Ammon's horn (tissue), 1 donor: ENCODE measurements around the gene AKAP13.
A peak's percentile ranks its signal among the peaks of the same experiment; 100 is the strongest.
"Not testable (repeated sequence)": the region's sequence is repeated elsewhere in the genome, so short reads cannot be mapped to it uniquely, and the experiment has no call there.

Source experiments
- DNase-seq: peaks from one replicate; pipeline ENCODE4 v3.0.0-alpha.2; 2016; ENCODE audit warnings: low spot score

Gene AKAP13, protein sequence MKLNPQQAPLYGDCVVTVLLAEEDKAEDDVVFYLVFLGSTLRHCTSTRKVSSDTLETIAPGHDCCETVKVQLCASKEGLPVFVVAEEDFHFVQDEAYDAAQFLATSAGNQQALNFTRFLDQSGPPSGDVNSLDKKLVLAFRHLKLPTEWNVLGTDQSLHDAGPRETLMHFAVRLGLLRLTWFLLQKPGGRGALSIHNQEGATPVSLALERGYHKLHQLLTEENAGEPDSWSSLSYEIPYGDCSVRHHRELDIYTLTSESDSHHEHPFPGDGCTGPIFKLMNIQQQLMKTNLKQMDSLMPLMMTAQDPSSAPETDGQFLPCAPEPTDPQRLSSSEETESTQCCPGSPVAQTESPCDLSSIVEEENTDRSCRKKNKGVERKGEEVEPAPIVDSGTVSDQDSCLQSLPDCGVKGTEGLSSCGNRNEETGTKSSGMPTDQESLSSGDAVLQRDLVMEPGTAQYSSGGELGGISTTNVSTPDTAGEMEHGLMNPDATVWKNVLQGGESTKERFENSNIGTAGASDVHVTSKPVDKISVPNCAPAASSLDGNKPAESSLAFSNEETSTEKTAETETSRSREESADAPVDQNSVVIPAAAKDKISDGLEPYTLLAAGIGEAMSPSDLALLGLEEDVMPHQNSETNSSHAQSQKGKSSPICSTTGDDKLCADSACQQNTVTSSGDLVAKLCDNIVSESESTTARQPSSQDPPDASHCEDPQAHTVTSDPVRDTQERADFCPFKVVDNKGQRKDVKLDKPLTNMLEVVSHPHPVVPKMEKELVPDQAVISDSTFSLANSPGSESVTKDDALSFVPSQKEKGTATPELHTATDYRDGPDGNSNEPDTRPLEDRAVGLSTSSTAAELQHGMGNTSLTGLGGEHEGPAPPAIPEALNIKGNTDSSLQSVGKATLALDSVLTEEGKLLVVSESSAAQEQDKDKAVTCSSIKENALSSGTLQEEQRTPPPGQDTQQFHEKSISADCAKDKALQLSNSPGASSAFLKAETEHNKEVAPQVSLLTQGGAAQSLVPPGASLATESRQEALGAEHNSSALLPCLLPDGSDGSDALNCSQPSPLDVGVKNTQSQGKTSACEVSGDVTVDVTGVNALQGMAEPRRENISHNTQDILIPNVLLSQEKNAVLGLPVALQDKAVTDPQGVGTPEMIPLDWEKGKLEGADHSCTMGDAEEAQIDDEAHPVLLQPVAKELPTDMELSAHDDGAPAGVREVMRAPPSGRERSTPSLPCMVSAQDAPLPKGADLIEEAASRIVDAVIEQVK (N-terminal part only)

GRCh38 chr15:85380217-85380811, at the start of gene AKAP13:
Gene AKAP13, plus strand, starts transcription at chr15:85380603. Its CDS starts 105,118 bp downstream, at chr15:85485721.
- peak; percentile 96 for DNase-seq

- DNase-seq, result peak; percentile 63
Measured at GRCh38 chr15:85330901-85331588, 49.4 kb upstream of the AKAP13 start.

GRCh38 chr15:85331655-85332285, 48.6 kb upstream of the AKAP13 start:
- no peak for DNase-seq

DNA sequence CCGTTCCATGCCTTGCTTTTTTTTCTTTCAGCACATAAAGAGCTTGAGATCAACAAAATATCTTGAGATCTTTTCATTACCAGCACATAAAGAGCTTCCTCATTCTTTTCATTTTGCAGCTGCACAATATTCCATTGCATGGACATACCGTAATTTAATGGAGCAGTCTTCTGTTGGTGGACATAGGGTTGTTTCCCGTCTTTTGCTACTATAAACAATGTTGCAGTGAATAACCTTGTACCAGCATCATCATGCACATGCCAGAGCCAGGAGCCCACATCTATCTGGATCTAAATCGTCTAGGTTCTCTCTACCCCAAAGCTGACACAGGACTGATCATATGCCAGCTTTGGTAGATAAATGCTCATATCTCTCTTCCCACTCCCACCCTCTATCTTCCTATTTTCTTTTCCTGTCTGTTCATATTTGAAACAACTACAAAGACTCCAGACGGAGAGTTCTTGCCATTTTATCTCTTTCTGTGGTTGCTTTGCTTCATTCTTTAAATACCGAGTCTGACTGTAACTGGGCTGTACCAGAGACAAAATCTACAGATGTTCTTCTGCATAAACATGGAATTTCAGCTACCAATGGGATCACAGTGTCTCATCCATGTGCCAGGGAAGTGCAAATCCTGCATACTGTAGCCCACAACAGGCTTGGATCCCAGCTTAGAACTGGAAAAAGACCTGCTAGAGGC, 47.1 kb upstream of the AKAP13 start:
- no peak for DNase-seq

- no peak for DNase-seq
Measured at GRCh38 chr15:85334241-85334640, 46.2 kb upstream of the AKAP13 start.

DNA sequence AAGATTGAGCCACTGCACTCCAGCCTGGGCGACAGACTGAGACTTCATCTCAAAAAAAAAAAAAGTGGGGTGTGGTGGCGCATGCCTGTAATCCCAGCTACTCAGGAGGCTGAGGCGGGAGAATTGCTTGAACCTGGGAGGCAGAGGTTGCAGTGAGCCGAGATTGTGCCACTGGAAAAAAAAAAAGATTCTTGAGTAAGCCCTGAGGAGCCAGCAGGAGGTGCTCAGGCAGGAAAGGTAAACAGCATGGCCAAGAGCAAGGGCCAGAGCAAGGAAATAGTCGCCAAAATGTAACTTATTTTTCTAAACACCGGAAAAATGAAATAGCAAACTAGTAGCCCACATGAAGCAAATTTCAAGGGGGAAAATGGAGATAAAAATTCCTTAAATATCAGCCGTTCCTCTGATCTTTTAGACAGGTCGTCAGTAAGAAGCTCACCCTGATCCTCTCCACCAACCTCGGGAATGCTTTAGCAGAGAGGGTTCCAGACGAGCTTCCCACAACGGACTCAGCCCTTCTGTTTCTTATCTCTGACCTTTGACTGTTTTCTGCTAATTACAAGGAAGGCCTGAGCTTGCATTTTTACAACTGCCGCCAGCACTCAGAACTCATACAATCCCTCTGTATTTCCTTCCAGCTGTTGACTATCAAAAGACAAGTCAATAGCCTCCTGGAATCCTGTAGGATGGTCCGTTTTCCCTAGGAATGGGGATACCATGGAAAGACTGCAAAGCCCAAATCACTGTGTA, 45.0 kb upstream of the AKAP13 start:
- DNase-seq, result no peak

DNA sequence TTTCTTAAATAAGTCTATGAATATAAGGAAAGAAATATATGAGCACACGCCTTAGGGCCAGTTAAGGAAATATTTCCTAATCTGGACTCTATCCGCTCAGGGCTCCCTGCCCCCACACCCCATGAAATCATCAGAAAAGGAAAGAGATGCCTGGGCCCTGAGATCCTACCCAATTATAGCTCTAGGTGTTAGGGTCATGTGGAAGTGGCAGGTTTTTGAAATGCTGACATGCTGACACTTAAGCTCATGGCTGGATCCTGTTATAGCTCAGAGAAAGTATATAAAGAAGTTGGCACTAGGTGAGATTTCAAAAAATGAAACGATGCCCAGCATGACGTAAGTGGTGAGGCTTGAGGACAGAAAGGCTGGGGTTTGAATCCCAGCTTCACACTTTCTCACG, 43.5 kb upstream of the AKAP13 start:
- DNase-seq, result no peak

- no peak for DNase-seq
Measured at GRCh38 chr15:85337425-85338074, 42.9 kb upstream of the AKAP13 start.

- DNase-seq, result no peak
Measured at GRCh38 chr15:85340321-85340665, 40.1 kb upstream of the AKAP13 start.

DNA sequence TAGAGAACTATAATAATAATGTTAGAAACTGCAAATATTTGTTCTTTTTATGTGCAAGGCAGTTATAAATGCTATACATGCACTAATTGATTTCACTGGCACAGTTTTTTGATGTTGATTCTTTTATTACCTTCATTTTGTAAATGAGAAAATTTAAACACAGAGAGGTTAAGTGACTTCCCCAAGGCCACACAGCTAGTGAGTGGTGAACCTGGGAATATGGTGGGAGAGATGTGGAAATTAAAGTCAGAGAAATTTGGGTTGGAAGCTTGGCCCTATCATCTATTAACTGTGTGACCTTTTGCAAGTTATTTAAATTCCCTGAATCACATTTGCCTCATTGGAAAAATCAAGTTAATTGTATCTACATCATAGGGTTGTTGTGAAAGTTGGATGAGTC, 39.6 kb upstream of the AKAP13 start:
- no peak for DNase-seq

DNA sequence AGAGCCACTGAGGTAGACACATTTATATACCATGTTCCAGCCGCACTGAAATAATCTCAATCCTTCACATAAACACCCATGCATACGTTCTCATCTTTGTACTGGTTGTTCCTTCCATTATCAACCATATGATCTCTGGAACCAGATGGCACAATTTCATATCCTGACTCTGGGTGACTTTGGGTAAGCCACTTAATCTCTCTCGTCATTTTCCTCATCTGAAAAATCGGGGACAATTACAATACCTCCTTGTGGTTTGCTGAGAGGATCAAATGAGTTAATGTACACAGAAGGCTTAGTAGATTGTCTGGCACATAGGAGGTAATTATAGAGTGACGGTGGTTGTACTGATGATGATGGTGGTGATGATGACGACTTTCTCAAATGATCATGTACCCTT, 38.2 kb upstream of the AKAP13 start:
- not testable (repeated sequence) for DNase-seq

DNA sequence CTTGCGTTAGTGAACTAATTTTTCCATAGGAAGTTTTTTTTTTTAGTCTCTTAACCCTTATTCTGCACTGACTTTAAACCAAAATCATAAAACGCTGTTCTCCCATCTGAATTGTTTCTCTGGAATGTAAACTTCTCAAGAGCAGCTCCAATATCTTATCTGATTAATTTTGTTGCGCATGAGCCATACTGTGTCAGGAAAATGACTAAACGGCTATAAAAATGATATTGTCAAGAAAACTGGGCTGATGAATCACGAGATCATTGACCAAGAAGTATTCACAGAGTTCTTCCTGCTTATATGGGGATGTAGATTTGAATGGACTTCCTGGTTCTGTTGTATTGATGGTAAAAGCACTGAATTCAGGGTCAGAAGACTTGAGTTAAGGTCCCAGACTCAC, 37.0 kb upstream of the AKAP13 start:
- not testable (repeated sequence) for DNase-seq

DNA sequence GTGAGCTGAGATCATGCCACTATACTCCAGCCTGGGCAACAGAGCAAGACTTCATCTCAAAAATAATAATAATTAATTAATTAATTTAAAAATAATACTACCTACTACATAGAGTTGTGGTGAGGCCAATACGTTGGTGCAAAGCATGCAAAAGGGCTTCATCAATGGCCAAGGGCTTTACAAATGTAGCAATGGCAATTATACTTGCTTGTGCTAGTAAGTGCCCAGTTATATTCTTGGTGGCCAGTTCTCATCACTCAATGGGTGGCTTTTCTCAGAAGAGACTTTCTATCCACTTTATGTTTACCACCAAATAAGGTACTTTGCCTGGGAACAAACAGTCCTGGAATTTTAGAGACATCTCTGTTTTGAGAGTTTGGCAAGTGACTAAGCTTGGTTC, 36.2 kb upstream of the AKAP13 start:
- not testable (repeated sequence) for DNase-seq

DNA sequence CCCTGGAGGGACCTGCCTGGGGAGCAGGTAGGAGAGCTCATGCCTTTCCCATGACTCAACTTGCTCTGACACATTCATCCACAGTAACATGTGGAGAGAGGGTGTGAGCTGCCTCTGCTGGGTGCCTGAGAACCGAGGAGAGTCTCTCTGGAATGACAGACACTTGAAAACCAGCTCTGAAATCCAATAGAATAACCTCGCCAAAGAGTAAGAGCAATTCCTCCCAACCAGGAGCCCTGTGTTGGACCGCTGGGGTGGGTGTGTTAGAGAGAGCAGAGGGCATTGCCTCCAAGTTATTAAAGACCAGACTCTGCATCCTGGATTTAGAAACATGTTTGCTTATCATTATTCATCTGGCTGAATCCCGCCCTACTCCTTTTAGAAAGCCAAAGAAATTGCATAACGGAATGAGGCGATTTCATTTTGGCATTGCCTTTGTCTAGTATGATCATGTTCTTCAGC, 35.7 kb upstream of the AKAP13 start:
- not testable (repeated sequence) for DNase-seq

- DNase-seq, result not testable (repeated sequence)
Measured at GRCh38 chr15:85345196-85345918, 35.0 kb upstream of the AKAP13 start.

DNA sequence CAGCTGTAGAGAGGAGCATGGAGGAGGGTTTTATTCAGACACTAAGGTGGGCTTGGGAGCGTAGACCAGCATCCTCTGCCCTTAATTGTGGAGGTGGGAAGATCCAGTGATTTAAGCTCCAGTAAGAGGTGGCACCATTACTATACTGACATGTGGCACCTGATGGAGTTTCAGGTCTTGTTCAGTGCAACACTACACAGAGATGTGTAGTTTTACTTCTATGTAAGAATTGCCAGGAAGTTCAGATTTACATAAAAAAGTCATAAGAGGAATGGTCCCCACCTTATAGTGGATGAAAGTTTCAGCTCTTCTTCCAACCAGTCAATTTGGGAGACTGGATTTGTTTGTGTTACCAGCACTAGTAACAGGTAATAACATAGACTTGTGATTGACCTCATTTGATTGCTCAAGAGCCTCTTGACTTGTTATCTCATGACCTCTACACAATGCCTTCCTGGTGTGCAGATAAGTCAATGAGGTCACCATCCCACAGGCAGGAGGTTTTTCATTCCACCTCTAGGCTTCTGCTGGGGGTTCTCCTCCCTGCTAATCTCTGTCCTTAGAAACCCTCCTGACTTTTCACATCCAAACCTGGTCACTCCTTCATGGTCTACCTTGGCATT, 33.8 kb upstream of the AKAP13 start:
- not testable (repeated sequence) for DNase-seq

DNA sequence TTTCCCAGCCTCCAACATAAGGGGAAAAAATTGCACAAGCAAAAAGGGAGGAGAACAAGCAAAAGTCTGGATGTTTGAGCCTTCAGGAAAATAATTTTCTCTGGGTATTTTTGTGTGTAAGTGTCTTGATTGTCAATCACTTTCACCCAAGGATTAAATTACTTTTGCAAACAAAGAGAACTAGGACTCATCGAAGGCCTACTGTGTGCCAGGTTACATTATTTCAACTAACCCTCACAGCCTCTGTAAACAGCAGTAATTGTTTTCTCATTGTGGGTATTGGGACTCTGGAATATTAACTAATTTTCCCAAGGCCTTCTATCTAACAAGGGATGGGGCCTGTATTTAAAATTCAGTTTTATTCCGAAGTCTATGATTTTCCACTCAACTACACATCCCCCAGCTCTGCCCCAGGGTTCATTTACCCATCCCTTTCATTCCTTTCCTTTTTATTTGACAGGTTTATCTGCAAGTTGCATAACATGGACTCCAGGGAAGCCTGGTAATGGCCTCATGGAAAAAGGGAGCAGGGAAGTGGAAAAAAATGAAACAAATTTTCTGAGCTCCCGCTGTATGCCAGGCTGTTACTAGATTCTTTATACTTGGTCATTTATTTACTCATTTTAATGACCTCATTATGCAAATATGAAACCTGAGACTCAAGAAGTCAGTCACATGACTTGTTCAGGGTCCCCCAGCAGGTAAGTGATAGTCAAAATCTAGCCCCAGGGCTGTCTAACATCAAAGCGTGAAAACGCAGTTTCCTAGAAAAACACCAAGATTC, 32.9 kb upstream of the AKAP13 start:
- not testable (repeated sequence) for DNase-seq
